Measurements from ENCODE around the gene HDAC10. TPM values are rescaled to one million over a fixed set of nuclear protein-coding genes. Genes with fewer than 3 reads are reported as not detected.

Gene HDAC10
- total RNA-seq, 1 experiment from 2014 or later: 4.2 TPM

DNA sequence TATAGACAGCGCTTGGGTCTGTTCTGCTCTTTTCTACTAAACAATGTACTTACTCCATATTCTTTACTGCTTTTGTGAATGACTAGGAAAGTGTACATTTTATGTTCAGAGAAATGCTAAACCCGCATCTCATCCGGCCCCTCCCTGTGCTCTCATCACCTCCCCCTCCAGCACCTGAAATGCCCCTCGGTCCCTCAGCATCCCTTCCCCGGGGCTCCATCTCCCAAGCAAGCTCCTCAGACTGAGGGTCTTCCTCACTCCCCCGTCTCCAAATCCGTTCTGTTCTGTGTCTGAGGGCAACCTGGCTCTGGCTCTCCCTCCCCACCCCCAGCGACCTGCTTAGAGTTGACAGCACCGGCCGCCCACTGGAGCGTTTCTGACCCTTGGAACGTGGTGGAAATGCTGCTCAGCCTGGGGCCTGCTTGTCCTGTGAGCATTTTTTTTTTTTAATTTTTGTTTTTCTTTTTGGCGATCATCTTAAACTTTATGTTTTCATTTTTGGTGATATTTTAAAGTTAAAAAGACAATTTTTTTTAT lies 48.9 kb downstream of the HDAC10 start:
- no peak for DNase-seq (ENCODE audit: low read depth)

GRCh38 chr22:50201191-50202129 lies 49.6 kb downstream of the HDAC10 start:
- DNase-seq (ENCODE audit: low read depth): peak; percentile 18

DNA sequence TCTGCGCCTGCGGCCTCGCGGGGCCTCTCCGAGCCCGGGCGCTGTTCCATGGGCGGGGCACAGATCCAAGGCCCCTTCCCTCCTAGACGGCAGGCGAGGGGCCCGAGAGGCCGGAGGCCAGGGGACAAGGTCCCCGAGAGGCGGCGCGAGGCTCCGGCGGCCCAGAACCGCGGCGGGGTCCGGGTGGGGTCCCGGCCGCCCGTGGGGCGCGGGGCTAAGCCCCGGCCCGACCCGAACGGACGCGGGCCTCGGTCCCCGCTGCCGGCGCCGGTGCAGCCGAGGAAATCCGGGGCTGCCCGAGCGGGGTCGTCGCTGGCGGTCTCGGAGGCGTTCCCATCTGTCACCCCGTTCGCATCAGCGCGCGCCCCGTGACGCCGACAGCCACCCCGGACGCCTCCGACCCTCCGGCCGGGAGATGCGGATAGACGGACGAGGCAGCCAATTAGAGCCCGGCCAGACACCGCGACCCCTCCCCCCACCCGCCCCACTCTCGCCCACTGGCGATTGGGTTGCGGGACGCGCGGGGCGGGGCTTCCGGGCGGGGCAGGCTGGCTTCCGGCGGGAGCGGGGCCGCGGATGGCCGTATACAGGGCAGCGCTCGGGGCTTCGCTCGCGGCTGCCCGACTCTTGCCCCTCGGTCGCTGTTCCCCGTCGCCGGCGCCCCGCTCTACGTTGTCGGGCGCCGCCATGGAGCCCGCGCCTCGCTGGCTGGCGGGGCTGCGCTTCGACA lies 50.4 kb downstream of the HDAC10 start, which contains the start of gene SELENOO:
Gene SELENOO, plus strand, starts transcription at position 551 of the 730 bp plus-strand sequence. Its CDS starts 26 bp downstream, at position 577.
- DNase-seq (ENCODE audit: low read depth): peak; percentile 86

DNA sequence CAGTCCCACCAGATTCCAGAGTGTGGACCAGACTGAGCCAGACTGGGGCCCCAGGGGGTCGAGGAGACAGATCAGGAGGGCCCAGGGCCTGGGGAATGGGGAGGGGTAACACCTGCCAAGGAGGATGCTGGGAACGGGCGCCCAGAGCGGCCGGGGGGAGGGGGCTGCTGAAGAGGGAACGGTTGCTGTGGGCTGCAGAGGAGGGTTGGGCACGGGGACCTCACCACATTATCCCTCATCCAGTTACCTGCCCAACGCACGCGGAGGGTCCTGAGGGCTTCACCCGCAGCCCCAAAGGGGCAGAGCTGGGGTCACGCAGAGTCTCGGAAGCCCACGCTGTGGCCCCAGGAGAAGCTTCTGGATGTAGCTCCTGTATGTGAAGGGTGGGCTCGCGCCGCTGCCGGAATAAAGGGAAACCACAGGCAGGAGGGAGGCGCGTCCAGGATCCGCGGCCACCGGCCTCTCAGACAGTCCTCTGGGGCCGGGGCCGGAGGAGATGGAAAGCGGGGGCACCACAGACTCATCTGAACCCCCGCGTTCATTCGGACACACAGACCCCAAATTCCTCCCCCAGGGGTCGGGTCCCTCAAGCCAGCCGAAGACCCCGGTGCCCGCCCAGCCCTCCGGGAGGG lies 51.1 kb downstream of the HDAC10 start:
- peak; percentile 14 for DNase-seq (ENCODE audit: low read depth)

DNA sequence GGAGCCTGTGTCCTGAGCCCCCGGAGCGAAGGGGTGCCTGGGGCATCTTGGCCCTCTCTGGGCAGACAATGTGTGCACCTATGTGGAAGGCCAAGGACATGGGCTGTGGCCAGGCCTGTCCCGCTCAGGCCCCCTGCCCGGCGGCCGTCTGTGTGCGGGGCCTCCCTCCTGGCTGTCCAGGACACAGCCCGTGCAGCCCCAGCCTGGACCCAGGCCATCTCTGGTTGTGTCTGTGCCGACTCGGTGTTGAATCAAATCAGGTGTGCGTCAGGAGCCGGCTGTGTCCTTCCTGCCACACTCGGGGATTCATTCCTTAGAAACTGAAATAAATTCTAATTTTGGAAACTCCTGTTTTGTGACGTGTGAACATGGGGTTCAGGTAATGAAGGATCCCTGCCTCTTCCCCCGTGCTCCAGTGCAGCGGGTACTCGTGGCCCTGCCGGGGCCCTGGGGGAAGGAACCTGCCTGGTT lies 51.8 kb downstream of the HDAC10 start:
- no peak for DNase-seq (ENCODE audit: low read depth)

DNA sequence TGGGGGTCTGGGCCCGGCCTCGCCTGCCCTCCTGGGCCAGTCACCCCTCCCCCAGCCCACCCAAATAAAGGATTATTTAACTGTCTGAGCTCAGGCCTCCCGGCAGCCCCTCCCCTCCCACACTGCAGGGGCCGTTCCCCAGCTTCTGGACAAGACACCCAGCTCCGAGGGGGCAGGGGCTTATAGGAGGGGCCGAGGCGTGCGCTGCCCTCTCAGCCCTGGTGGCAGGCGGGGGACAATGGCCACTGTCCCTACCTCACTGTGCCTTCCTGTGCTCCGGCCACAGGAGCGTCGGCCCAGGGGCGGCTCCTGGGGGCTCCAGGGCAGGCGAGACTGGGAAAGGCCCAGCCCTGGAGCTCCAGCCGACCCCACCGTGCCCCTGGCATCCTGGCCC lies 52.4 kb downstream of the HDAC10 start:
- no peak for DNase-seq (ENCODE audit: low read depth)

- no peak for DNase-seq (ENCODE audit: low read depth)
Observed at GRCh38 chr22:50197856-50198623, 53.0 kb downstream of the HDAC10 start.

- no peak for DNase-seq (ENCODE audit: low read depth)
Observed at GRCh38 chr22:50197000-50197800, 53.9 kb downstream of the HDAC10 start.

GRCh38 chr22:50196256-50196655 lies 54.8 kb downstream of the HDAC10 start:
- no peak for DNase-seq (ENCODE audit: low read depth)

Other genes with a start within 250 kb of the HDAC10 start
- not detected in 2 replicates for gene IL17REL, start 238.5 kb downstream of the HDAC10 start, total RNA-seq (2014; rRNA removed; shearing (Covaris generic))
- gene TTLL8, start 193.0 kb downstream of the HDAC10 start, total RNA-seq (2014; rRNA removed; shearing (Covaris generic)): not detected in 2 replicates
- gene MLC1, start 165.8 kb downstream of the HDAC10 start, total RNA-seq (2014; rRNA removed; shearing (Covaris generic)): not detected in 2 replicates
- gene MOV10L1, start 161.3 kb downstream of the HDAC10 start, total RNA-seq (2014; rRNA removed; shearing (Covaris generic)): 0.29 TPM in 1 of 2 replicates, not detected in the other
- 0.49 TPM in 1 of 2 replicates, not detected in the other for gene PANX2, start 80.5 kb downstream of the HDAC10 start, total RNA-seq (2014; rRNA removed; shearing (Covaris generic))
- gene TRABD, start 65.4 kb downstream of the HDAC10 start, total RNA-seq (2014; rRNA removed; shearing (Covaris generic)): 11.2 and 11.6 TPM in 2 replicates
- gene SELENOO, start 50.3 kb downstream of the HDAC10 start, total RNA-seq (2014; rRNA removed; shearing (Covaris generic)): 9.4 and 13.7 TPM in 2 replicates
- gene TUBGCP6, start 6.2 kb downstream of the HDAC10 start, total RNA-seq (2014; rRNA removed; shearing (Covaris generic)): 6.7 and 7.1 TPM in 2 replicates
- gene MAPK12, start 10.4 kb upstream of the HDAC10 start, total RNA-seq (2014; rRNA removed; shearing (Covaris generic)): 6.7 and 13.2 TPM in 2 replicates
- 1.8 TPM in 2 replicates for gene MAPK11, start 19.1 kb upstream of the HDAC10 start, total RNA-seq (2014; rRNA removed; shearing (Covaris generic))
- 27.6 and 37.1 TPM in 2 replicates for gene PLXNB2, start 56.4 kb upstream of the HDAC10 start, total RNA-seq (2014; rRNA removed; shearing (Covaris generic))
- gene DENND6B, start 75.7 kb upstream of the HDAC10 start, total RNA-seq (2014; rRNA removed; shearing (Covaris generic)): 0.68 and 2.2 TPM in 2 replicates
- 15.3 and 18.3 TPM in 2 replicates for gene PPP6R2, start 92.1 kb upstream of the HDAC10 start, total RNA-seq (2014; rRNA removed; shearing (Covaris generic))
- gene SBF1, start 223.8 kb upstream of the HDAC10 start, total RNA-seq (2014; rRNA removed; shearing (Covaris generic)): 21.5 and 34.1 TPM in 2 replicates
- 0.20 and 0.24 TPM in 2 replicates for gene ADM2, start 230.3 kb upstream of the HDAC10 start, total RNA-seq (2014; rRNA removed; shearing (Covaris generic))
- gene MIOX, start 235.6 kb upstream of the HDAC10 start, total RNA-seq (2014; rRNA removed; shearing (Covaris generic)): 0.12 TPM in 1 of 2 replicates, not detected in the other